Neural progenitor cell (in vitro differentiated cells): ENCODE results near the gene PALM2AKAP2. TPM values are rescaled to one million over a fixed set of nuclear protein-coding genes. Genes with fewer than 3 reads are reported as not detected.

Experiments used
- DNase-seq: peaks from one replicate; pipeline ENCODE4 v3.0.0-alpha.2; 2016; ENCODE audit warnings: low spot score
- H2AFZ ChIP-seq: fragments of 200-600 bp; sonication (generic); replicated peaks from 2 replicates; pipeline ENCODE4 v1.6.1; 2016; ENCODE audit warnings: antibody characterized with exemption
- H3F3A ChIP-seq: fragments of 200-600 bp; sonication (generic); 2 replicates; pipeline ENCODE4 v1.6.1; 2016; ENCODE audit warnings: antibody characterized with exemption, low read depth
- H3K27ac ChIP-seq: fragments of 200-600 bp; sonication (generic); 2 replicates; pipeline ENCODE4 v1.5.1; 2016; ENCODE audit warnings: mild to moderate bottlenecking
- H3K27me3 ChIP-seq: fragments of 200-600 bp; sonication (generic); 2 replicates; pipeline ENCODE4 v1.6.1; 2016; ENCODE audit warnings: mild to moderate bottlenecking, moderate library complexity
- H3K36me3 ChIP-seq: fragments of 200-600 bp; sonication (generic); 2 replicates; pipeline ENCODE4 v1.5.1; 2016
- H3K4me1 ChIP-seq: fragments of 200-600 bp; sonication (generic); 2 replicates; pipeline ENCODE4 v1.6.1; 2016; ENCODE audit warnings: mixed run types
- H3K4me2 ChIP-seq: fragments of 200-600 bp; sonication (generic); 2 replicates; pipeline ENCODE4 v1.6.1; 2016
- H3K4me3 ChIP-seq: fragments of 200-600 bp; sonication (generic); 2 replicates; pipeline ENCODE4 v1.5.1; 2016
- H3K79me2 ChIP-seq: fragments of 200-600 bp; sonication (generic); 2 replicates; pipeline ENCODE4 v1.6.1; 2016; ENCODE audit warnings: low read depth
- H3K9ac ChIP-seq: fragments of 200-600 bp; sonication (generic); 2 replicates; pipeline ENCODE4 v1.6.1; 2016
- H3K9me3 ChIP-seq: fragments of 200-600 bp; sonication (generic); 2 replicates; pipeline ENCODE4 v1.5.1; 2016; ENCODE audit warnings: low read depth
- H4K20me1 ChIP-seq: fragments of 200-600 bp; sonication (generic); 2 replicates; pipeline ENCODE4 v1.6.1; 2016; ENCODE audit warnings: low read depth
- H3K27ac Mint-ChIP-seq: 3 replicates; pipeline ENCODE4 v1.8.0; 2021; ENCODE audit warnings: mixed read lengths
- H3K27me3 Mint-ChIP-seq: 2 replicates; pipeline ENCODE4 v1.8.0; 2022; ENCODE audit warnings: low read depth, mild to moderate bottlenecking, inconsistent platforms, moderate library complexity, mixed read lengths; ENCODE audit not compliant: insufficient read depth
- H3K36me3 Mint-ChIP-seq: 3 replicates; pipeline ENCODE4 v1.8.0; 2021; ENCODE audit warnings: mixed read lengths
- H3K4me1 Mint-ChIP-seq: 3 replicates; pipeline ENCODE4 v1.8.0; 2021; ENCODE audit warnings: mixed read lengths
- H3K4me3 Mint-ChIP-seq: 3 replicates; pipeline ENCODE4 v1.8.0; 2021; ENCODE audit warnings: mild to moderate bottlenecking, moderate library complexity, mixed read lengths
- H3K9me3 Mint-ChIP-seq: 3 replicates; pipeline ENCODE4 v1.8.0; 2020; ENCODE audit warnings: mixed read lengths
- CTCF ChIP-seq: fragments of 200-600 bp; sonication (generic); IDR thresholded peaks from 2 replicates; pipeline ENCODE4 v1.5.1; 2017; ENCODE audit warnings: antibody characterized with exemption, mild to moderate bottlenecking
- EZH2 ChIP-seq: fragments of 200-600 bp; sonication (generic); IDR thresholded peaks from 2 replicates; pipeline ENCODE4 v1.6.1; 2017; ENCODE audit warnings: antibody characterized with exemption, mild to moderate bottlenecking, moderate library complexity
- EZH2phosphoT487 ChIP-seq: fragments of 200-600 bp; sonication (generic); IDR thresholded peaks from 2 replicates; pipeline ENCODE4 v1.6.1; 2017; ENCODE audit warnings: antibody characterized with exemption
- total RNA-seq: library from RNA; depleted of rRNA; stranded (reverse); fragments of >200 nt; gene quantifications from 2 replicates; pipeline ENCODE4 v1.2.3, GENCODE V29; 2015; ENCODE audit warnings: low replicate concordance

The PALM2AKAP2 gene
- total RNA-seq, 1 donor from 2014 or later, result 3.9 TPM

- no peak overlapping the region for H3K9ac ChIP-seq
- H3K9me3 ChIP-seq, result no peaks in the 10 kb centered on the region
- Mint-ChIP-seq H3K27me3 (peaks cover 3% of the 10 kb centered on the region), H3K27ac (peak overlapping the region; percentile 80), H3K4me1 (peaks cover 32% of the 10 kb centered on the region), H3K36me3 (no peaks in the 10 kb centered on the region), H3K4me3 (no peak overlapping the region), H3K9me3 (no peaks in the 10 kb centered on the region)
- no peaks in the 10 kb centered on the region for H4K20me1 ChIP-seq
- H3F3A ChIP-seq, result no peaks in the 10 kb centered on the region
- peak overlapping the region; percentile 15 for H2AFZ ChIP-seq
- peak overlapping the region; percentile 6 for H3K4me2 ChIP-seq
- no peak overlapping the region for H3K4me3 ChIP-seq
- H3K27ac ChIP-seq, result no peak overlapping the region
- no peaks in the 10 kb centered on the region for H3K36me3 ChIP-seq
- no peaks in the 10 kb centered on the region for H3K27me3 ChIP-seq
- TF ChIP-seq CTCF (no peak), EZH2 (no peak), EZH2phosphoT487 (no peak)
- no peaks in the 10 kb centered on the region for H3K79me2 ChIP-seq
- no peak for DNase-seq
- peaks cover 24% of the 10 kb centered on the region for H3K4me1 ChIP-seq
Measured at GRCh38 chr9:109771796-109772531, 8.0 kb upstream of the PALM2AKAP2 start.

- Mint-ChIP-seq H3K27ac (no peak overlapping the region), H3K27me3 (peaks cover 4% of the 10 kb centered on the region), H3K4me3 (no peak overlapping the region), H3K4me1 (peaks cover 19% of the 10 kb centered on the region), H3K36me3 (no peaks in the 10 kb centered on the region), H3K9me3 (no peaks in the 10 kb centered on the region)
- H3K4me2 ChIP-seq, result no peak overlapping the region
- no peak for DNase-seq
- H3K27me3 ChIP-seq, result peaks cover 22% of the 10 kb centered on the region
- H3K4me3 ChIP-seq, result no peak overlapping the region
- no peak overlapping the region for H2AFZ ChIP-seq
- H3F3A ChIP-seq, result peaks cover 4% of the 10 kb centered on the region
- H3K4me1 ChIP-seq, result peaks cover 16% of the 10 kb centered on the region
- TF ChIP-seq EZH2 (no peak), CTCF (no peak), EZH2phosphoT487 (no peak)
- no peaks in the 10 kb centered on the region for H3K79me2 ChIP-seq
- H3K9ac ChIP-seq, result no peak overlapping the region
- H3K27ac ChIP-seq, result no peak overlapping the region
- no peaks in the 10 kb centered on the region for H3K36me3 ChIP-seq
- H4K20me1 ChIP-seq, result no peaks in the 10 kb centered on the region
- no peaks in the 10 kb centered on the region for H3K9me3 ChIP-seq
Measured at GRCh38 chr9:109775516-109775915, 4.5 kb upstream of the PALM2AKAP2 start.

GRCh38 chr9:109776391-109776790 lies 3.6 kb upstream of the PALM2AKAP2 start:
- no peak overlapping the region for H3K4me2 ChIP-seq
- H2AFZ ChIP-seq, result no peak overlapping the region
- H3K79me2 ChIP-seq, result peaks cover 3% of the 10 kb centered on the region
- peaks cover 14% of the 10 kb centered on the region for H3K4me1 Mint-ChIP-seq
- no peaks in the 10 kb centered on the region for H4K20me1 ChIP-seq
- H3K27ac ChIP-seq, result no peak overlapping the region
- H3K27ac Mint-ChIP-seq, result no peak overlapping the region
- no peak for DNase-seq
- no peaks in the 10 kb centered on the region for H3K9me3 Mint-ChIP-seq
- H3K4me1 ChIP-seq, result peaks cover 17% of the 10 kb centered on the region
- H3F3A ChIP-seq, result peaks cover 6% of the 10 kb centered on the region
- H3K9me3 ChIP-seq, result no peaks in the 10 kb centered on the region
- H3K36me3 Mint-ChIP-seq, result no peaks in the 10 kb centered on the region
- TF ChIP-seq EZH2phosphoT487, result no peak
- no peak for TF ChIP-seq EZH2
- no peak for TF ChIP-seq CTCF
- H3K9ac ChIP-seq, result no peak overlapping the region
- no peaks in the 10 kb centered on the region for H3K36me3 ChIP-seq
- no peak overlapping the region for H3K4me3 Mint-ChIP-seq
- peaks cover 22% of the 10 kb centered on the region for H3K27me3 ChIP-seq
- H3K4me3 ChIP-seq, result no peak overlapping the region
- H3K27me3 Mint-ChIP-seq, result peaks cover 7% of the 10 kb centered on the region
